Breast epithelium (tissue), 4 donors: ENCODE data around the gene TRPC3. TPM values are rescaled to one million over a fixed set of nuclear protein-coding genes. Genes with fewer than 3 reads are reported as not detected.

ENCODE experiments used
- DNase-seq, 2 donors: peaks; one replicate each; pipeline ENCODE4 v3.0.0-alpha.2; 2019; ENCODE audit warnings: low spot score in 2 of 2
- H3K27ac ChIP-seq, 2 donors: fragments of 200-600 bp; sonication (generic) in 1 of 2; one replicate each; pipeline ENCODE4 v1.5.1; 2016 to 2019; ENCODE audit warnings: mild to moderate bottlenecking in 1 of 2
- H3K27me3 ChIP-seq, 2 donors: fragments of 200-600 bp; sonication (generic) in 1 of 2; one replicate each; pipeline versions ENCODE4 v1.5.1 to v1.6.0; 2017 to 2019; ENCODE audit warnings: control low read depth in 1 of 2, mild to moderate bottlenecking in 1 of 2
- H3K36me3 ChIP-seq: fragments of 200-600 bp; one replicate; pipeline ENCODE4 v1.5.1; 2019
- H3K4me1 ChIP-seq, 2 donors: fragments of 200-600 bp; sonication (generic); one replicate each; pipeline ENCODE4 v1.5.1; 2016 to 2019; ENCODE audit warnings: control low read depth in 1 of 2
- H3K4me3 ChIP-seq, 3 donors: fragments of 200-600 bp; sonication (generic); 1 replicate in 2 of 3; 2 replicates in 1 of 3; pipeline ENCODE4 v1.5.1; 2016 to 2019; ENCODE audit warnings: mild to moderate bottlenecking in 3 of 3, moderate library complexity in 2 of 3
- H3K9me3 ChIP-seq, 2 donors: fragments of 200-600 bp; sonication (generic) in 1 of 2; one replicate each; pipeline ENCODE4 v1.5.1; 2016 to 2019; ENCODE audit warnings: control low read depth in 1 of 2
- CTCF ChIP-seq, 3 donors: fragments of 450-650 bp; IDR thresholded peaks; one replicate each; pipeline ENCODE4 v1.5.1; 2016 to 2017; ENCODE audit warnings: antibody characterized with exemption in 3 of 3, mild to moderate bottlenecking in 3 of 3, moderate library complexity in 3 of 3
- POLR2A ChIP-seq: fragments of 450-650 bp; IDR thresholded peaks from one replicate; pipeline ENCODE4 v1.6.1; 2016; ENCODE audit warnings: antibody characterized with exemption, mild to moderate bottlenecking, moderate library complexity
- POLR2AphosphoS5 ChIP-seq, 3 donors: sonication (generic); formaldehyde crosslinking; IDR thresholded peaks; one replicate each; pipeline ENCODE4 v1.6.1; 2017; ENCODE audit warnings: antibody characterized with exemption in 3 of 3
- intact Hi-C: fragments of 100-400 bp; cut with DNase I; formaldehyde crosslinking; loops from one replicate; pipeline ENCODE4 v1.15.1; 2023; ENCODE audit warnings: low total_unique reads
- total RNA-seq, 3 donors: library from RNA; depleted of rRNA; stranded (reverse); fragments of >200 nt; gene quantifications; one replicate each; pipeline ENCODE4 v1.1.0, GENCODE V29; 2016

The TRPC3 gene
- total RNA-seq, 3 donors from 2014 or later: 0.64 to 0.98 (median 0.88) TPM

- no peaks in the 10 kb centered on the region for H3K4me1 ChIP-seq
- intact Hi-C loops: loop anchor here (5.0 kb wide), 1 partner anchor 517 kb away; no protein-coding TSS in a partner anchor
Measured at GRCh38 chr4:121964958-121965357, 13.1 kb upstream of the TRPC3 start.

DNA sequence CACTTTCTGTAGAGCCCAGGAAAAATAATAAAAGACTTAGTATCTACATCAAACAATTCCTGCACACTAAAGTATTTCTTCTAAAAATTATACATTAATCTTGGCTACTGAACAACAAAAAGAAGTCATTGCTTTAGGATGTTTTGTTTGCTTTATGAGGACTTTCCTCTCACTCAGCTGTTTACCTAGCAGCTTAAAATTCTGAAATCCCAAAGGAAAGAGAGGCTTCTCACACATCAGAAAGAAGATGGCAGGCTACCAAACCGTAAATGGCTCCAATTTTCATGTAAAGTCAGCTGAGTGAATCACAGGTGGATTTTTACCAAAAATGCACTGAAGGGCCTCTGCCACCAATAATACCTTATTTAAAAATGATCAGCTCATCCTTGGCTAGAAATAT, 9.0 kb upstream of the TRPC3 start:
- intact Hi-C loops: no loop called here
- Histone ChIP-seq H3K27ac (no peak overlapping the region), H3K9me3 (no peaks in the 10 kb centered on the region), H3K36me3 (no peaks in the 10 kb centered on the region), H3K27me3 (no peaks in the 10 kb centered on the region), H3K4me1 (no peaks in the 10 kb centered on the region), H3K4me3 (no peak overlapping the region)
- no peak for DNase-seq
- TF ChIP-seq POLR2AphosphoS5 (IDR thresholded peaks at IDR 0.05) (no peak), CTCF (IDR thresholded peaks at IDR 0.05) (no peak), POLR2A (no peak)

More at GRCh38 chr4:121964958-121965357, 13.1 kb upstream of the TRPC3 start:
- H3K9me3 ChIP-seq: no peaks in the 10 kb centered on the region
- no peaks in the 10 kb centered on the region for H3K36me3 ChIP-seq
- TF ChIP-seq CTCF (IDR thresholded peaks at IDR 0.05) (no peak), POLR2AphosphoS5 (IDR thresholded peaks at IDR 0.05) (no peak), POLR2A (no peak)
- H3K4me3 ChIP-seq: no peak overlapping the region
- no peak overlapping the region for H3K27ac ChIP-seq
- no peak for DNase-seq
- no peaks in the 10 kb centered on the region for H3K27me3 ChIP-seq

GRCh38 chr4:121958777-121959176, 6.9 kb upstream of the TRPC3 start:
- intact Hi-C loops: no loop called here
- no peak overlapping the region for H3K27ac ChIP-seq
- no peak overlapping the region for H3K4me3 ChIP-seq
- H3K36me3 ChIP-seq: no peaks in the 10 kb centered on the region
- no peaks in the 10 kb centered on the region for H3K9me3 ChIP-seq
- TF ChIP-seq CTCF (IDR thresholded peaks at IDR 0.05): no peak
- no peak for TF ChIP-seq POLR2AphosphoS5 (IDR thresholded peaks at IDR 0.05)
- no peak for TF ChIP-seq POLR2A
- no peaks in the 10 kb centered on the region for H3K4me1 ChIP-seq
- no peaks in the 10 kb centered on the region for H3K27me3 ChIP-seq
- DNase-seq: no peak

GRCh38 chr4:121957266-121957665, 5.4 kb upstream of the TRPC3 start:
- H3K36me3 ChIP-seq: no peaks in the 10 kb centered on the region
- H3K27me3 ChIP-seq: peaks cover 0 to 7% of the 10 kb centered on the region in 2 donors
- no peak overlapping the region for H3K27ac ChIP-seq
- TF ChIP-seq POLR2A (no peak), POLR2AphosphoS5 (IDR thresholded peaks at IDR 0.05) (no peak), CTCF (IDR thresholded peaks at IDR 0.05) (no peak)
- H3K4me3 ChIP-seq: no peak overlapping the region
- DNase-seq: no peak
- intact Hi-C loops: no loop called here
- H3K4me1 ChIP-seq: no peaks in the 10 kb centered on the region
- no peaks in the 10 kb centered on the region for H3K9me3 ChIP-seq

- no peak overlapping the region for H3K27ac ChIP-seq
- H3K27me3 ChIP-seq: peaks cover 0 to 11% of the 10 kb centered on the region in 2 donors
- no peak overlapping the region for H3K4me3 ChIP-seq
Measured at GRCh38 chr4:121953860-121954259, 2.0 kb upstream of the TRPC3 start.

DNA sequence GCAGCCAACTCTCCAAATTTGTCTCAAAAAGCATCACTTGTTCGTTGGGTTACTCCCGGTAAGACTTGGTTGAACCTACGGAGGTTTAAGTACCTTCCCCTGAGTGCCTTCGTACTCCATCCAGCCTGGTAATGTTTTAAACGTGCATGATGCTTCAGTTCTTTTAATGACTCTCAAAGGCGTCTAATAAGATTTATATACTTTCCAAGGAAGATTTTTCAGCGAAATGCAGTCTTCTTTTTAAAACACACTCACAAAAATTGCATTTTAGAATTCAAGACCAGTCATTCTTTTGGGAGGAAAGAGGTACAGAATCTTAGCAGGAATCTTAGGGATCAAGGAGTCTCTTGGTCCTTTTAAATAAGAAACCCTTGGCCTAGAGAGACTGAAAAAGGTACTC, 430 bp upstream of the TRPC3 start:
- DNase-seq: no peak
- TF ChIP-seq CTCF (IDR thresholded peaks at IDR 0.05) (no peak), POLR2A (no peak), POLR2AphosphoS5 (IDR thresholded peaks at IDR 0.05) (no peak)
- H3K4me1 ChIP-seq: no peaks in the 10 kb centered on the region
- peak overlapping the region; percentile 59 to 91 (median 63) for H3K4me3 ChIP-seq
- intact Hi-C loops: no loop called here
- no peaks in the 10 kb centered on the region for H3K36me3 ChIP-seq
- peaks cover 0 to 11% of the 10 kb centered on the region in 2 donors for H3K27me3 ChIP-seq
- H3K9me3 ChIP-seq: no peaks in the 10 kb centered on the region
- no peak overlapping the region for H3K27ac ChIP-seq

More at GRCh38 chr4:121953860-121954259, 2.0 kb upstream of the TRPC3 start:
- intact Hi-C loops: no loop called here
- Histone ChIP-seq H3K9me3 (no peaks in the 10 kb centered on the region), H3K4me1 (no peaks in the 10 kb centered on the region), H3K36me3 (no peaks in the 10 kb centered on the region)
- no peak for TF ChIP-seq POLR2A
- DNase-seq: no peak
